H9 (cell line): ENCODE measurements around the gene BANP. TPM values are rescaled to one million over a fixed set of nuclear protein-coding genes. Genes with fewer than 3 reads are reported as not detected.

Experiments used
- DNase-seq: peaks from one replicate; pipeline ENCODE4 v3.0.0-alpha.2; 2017
- H2AFZ ChIP-seq: one replicate; pipeline ENCODE4 v1.6.1; 2013; ENCODE audit warnings: mild to moderate bottlenecking, low read length, control low read depth, moderate library complexity
- H2AK5ac ChIP-seq: 2 replicates; pipeline ENCODE4 v1.6.1; 2013; ENCODE audit warnings: low read length, control low read depth, mixed read lengths; ENCODE audit not compliant: insufficient read length
- H2BK120ac ChIP-seq: one replicate; pipeline ENCODE4 v1.6.1; 2013; ENCODE audit warnings: low read depth, mild to moderate bottlenecking, low read length, control low read depth, inconsistent platforms; ENCODE audit not compliant: poor library complexity, severe bottlenecking
- H2BK12ac ChIP-seq: 2 replicates; pipeline ENCODE4 v1.6.1; 2013; ENCODE audit warnings: low read length, control low read depth, mixed read lengths, low read depth; ENCODE audit not compliant: insufficient read length
- H2BK15ac ChIP-seq: 2 replicates; pipeline ENCODE4 v1.6.1; 2013; ENCODE audit warnings: low read depth, low read length, control low read depth
- H2BK20ac ChIP-seq: one replicate; pipeline ENCODE4 v1.6.1; 2013; ENCODE audit warnings: low read depth, mild to moderate bottlenecking, low read length, control low read depth, inconsistent platforms; ENCODE audit not compliant: poor library complexity, severe bottlenecking
- H2BK5ac ChIP-seq: 2 replicates; pipeline ENCODE4 v1.6.1; 2013; ENCODE audit warnings: low read length, control low read depth, mixed read lengths; ENCODE audit not compliant: insufficient read length
- H3K14ac ChIP-seq: 2 replicates; pipeline ENCODE4 v1.6.1; 2013; ENCODE audit warnings: low read length, control low read depth; ENCODE audit not compliant: insufficient read depth
- H3K18ac ChIP-seq: 2 replicates; pipeline ENCODE4 v1.6.1; 2013; ENCODE audit warnings: low read depth, mild to moderate bottlenecking, mixed read lengths, low read length, control low read depth; ENCODE audit not compliant: insufficient read length
- H3K23ac ChIP-seq: 2 replicates; pipeline ENCODE4 v1.6.1; 2013; ENCODE audit warnings: low read length, control low read depth, mixed read lengths, low read depth; ENCODE audit not compliant: insufficient read length
- H3K23me2 ChIP-seq: 2 replicates; pipeline ENCODE4 v1.6.1; 2013; ENCODE audit warnings: low read depth, mild to moderate bottlenecking, mixed read lengths, low read length, control low read depth; ENCODE audit not compliant: insufficient read length, poor library complexity, severe bottlenecking
- H3K27ac ChIP-seq: 2 replicates; pipeline ENCODE4 v1.5.1; 2013; ENCODE audit warnings: low read length, control low read depth, mixed read lengths, low read depth; ENCODE audit not compliant: insufficient read length
- H3K27me3 ChIP-seq: 2 replicates; pipeline ENCODE4 v1.6.1; 2013; ENCODE audit warnings: low read length, control low read depth, inconsistent platforms; ENCODE audit not compliant: insufficient read depth
- H3K4ac ChIP-seq: 2 replicates; pipeline ENCODE4 v1.6.1; 2013; ENCODE audit warnings: low read depth, mild to moderate bottlenecking, control low read depth, inconsistent platforms, low read length, moderate library complexity
- H3K4me1 ChIP-seq: 2 replicates; pipeline ENCODE4 v1.6.1; 2013; ENCODE audit warnings: low read length, control low read depth, inconsistent platforms; ENCODE audit not compliant: insufficient read depth
- H3K4me2 ChIP-seq: 2 replicates; pipeline ENCODE4 v1.6.1; 2013; ENCODE audit warnings: low read length, control low read depth, mixed read lengths; ENCODE audit not compliant: insufficient read length, insufficient read depth
- H3K56ac ChIP-seq: 2 replicates; pipeline ENCODE4 v1.6.1; 2013; ENCODE audit warnings: low read depth, mild to moderate bottlenecking, mixed read lengths, low read length, control low read depth; ENCODE audit not compliant: insufficient read length
- H3K79me1 ChIP-seq: 2 replicates; pipeline ENCODE4 v1.6.1; 2013; ENCODE audit warnings: low read depth, mild to moderate bottlenecking, moderate library complexity, low read length, control low read depth, inconsistent platforms; ENCODE audit not compliant: insufficient read depth, poor library complexity, severe bottlenecking
- H3K79me2 ChIP-seq: 2 replicates; pipeline ENCODE4 v1.6.1; 2013; ENCODE audit warnings: low read length, control low read depth, inconsistent platforms; ENCODE audit not compliant: insufficient read depth
- H3K9ac ChIP-seq: 2 replicates; pipeline ENCODE4 v1.6.1; 2013; ENCODE audit warnings: low read length, control low read depth, mixed read lengths; ENCODE audit not compliant: insufficient read length; ENCODE audit errors: extremely low read depth
- H3K9me3 ChIP-seq: one replicate; pipeline ENCODE4 v1.6.1; 2013; ENCODE audit warnings: low read depth, low read length, inconsistent platforms; ENCODE audit not compliant: control insufficient read depth
- H3T11ph ChIP-seq: one replicate; pipeline ENCODE4 v1.6.1; 2013; ENCODE audit warnings: mild to moderate bottlenecking, low read length, control low read depth, inconsistent platforms
- H4K20me1 ChIP-seq: one replicate; pipeline ENCODE4 v1.6.1; 2013; ENCODE audit not compliant: control insufficient read depth, insufficient read length, insufficient read depth
- H4K5ac ChIP-seq: 2 replicates; pipeline ENCODE4 v1.6.1; 2013; ENCODE audit warnings: low read depth, mild to moderate bottlenecking, mixed read lengths, low read length, control low read depth; ENCODE audit not compliant: insufficient read length
- H4K8ac ChIP-seq: replicated peaks from 2 replicates; pipeline ENCODE4 v1.6.1; 2013; ENCODE audit warnings: low read length, control low read depth, mixed read lengths, low read depth; ENCODE audit not compliant: insufficient read length
- H4K91ac ChIP-seq: 2 replicates; pipeline ENCODE4 v1.6.1; 2013; ENCODE audit warnings: low read depth, mild to moderate bottlenecking, moderate library complexity, mixed read lengths, low read length, control low read depth; ENCODE audit not compliant: insufficient read length
- H3K27ac Mint-ChIP-seq, 3 experiments: 2 replicates in 2 of 3; 3 replicates in 1 of 3; pipeline ENCODE4 v1.8.0; 2020 to 2021; ENCODE audit warnings: mixed read lengths in 3 of 3, mild to moderate bottlenecking in 1 of 3, moderate library complexity in 1 of 3
- H3K27me3 Mint-ChIP-seq: 2 replicates; pipeline ENCODE4 v1.8.0; 2021; ENCODE audit warnings: low read depth, mild to moderate bottlenecking, moderate library complexity, mixed read lengths
- H3K36me3 Mint-ChIP-seq, 3 experiments: 2 replicates in 2 of 3; 3 replicates in 1 of 3; pipeline ENCODE4 v1.8.0; 2020 to 2021; ENCODE audit warnings: low read depth in 3 of 3, mixed read lengths in 3 of 3; ENCODE audit not compliant: insufficient read depth in 1 of 3
- H3K4me1 Mint-ChIP-seq, 2 experiments: 2 replicates each; pipeline ENCODE4 v1.8.0; 2020; ENCODE audit warnings: mixed read lengths in 2 of 2
- H3K4me3 Mint-ChIP-seq, 2 experiments: 2 replicates in 1 of 2; 3 replicates in 1 of 2; pipeline ENCODE4 v1.8.0; 2020 to 2021; ENCODE audit warnings: mild to moderate bottlenecking in 2 of 2, mixed read lengths in 2 of 2, moderate library complexity in 1 of 2
- H3K9me3 Mint-ChIP-seq, 2 experiments: 2 replicates in 1 of 2; 3 replicates in 1 of 2; pipeline ENCODE4 v1.8.0; 2020; ENCODE audit warnings: mild to moderate bottlenecking in 2 of 2, mixed read lengths in 2 of 2, moderate library complexity in 1 of 2
- WGBS: extraction: QIAGEN DNeasy Blood & Tissue Kit; methylation state at CpG from one replicate; pipeline ENCODE4 v1.1.7; 2013; ENCODE audit warnings: missing lambda C conversion rate, low lambda C conversion rate, mixed read lengths; ENCODE audit not compliant: insufficient read length; ENCODE audit errors: extremely low coverage; 5-methylcytosine and 5-hydroxymethylcytosine counted together
- total RNA-seq: library from RNA; stranded (reverse); gene quantifications from 2 replicates; pipeline ENCODE4 v1.2.1, GENCODE V29; 2021
- TF ChIP-seq, protein P1 (sequence below): fragments of 200-600 bp; sonication (generic); conservative IDR thresholded peaks from 3 replicates; pipeline ENCODE4 v1.8.0; 2021; ENCODE audit warnings: antibody characterized with exemption, mild to moderate bottlenecking

BANP gene
- total RNA-seq, 1 experiment from 2014 or later = 24.9 TPM

- Histone ChIP-seq H2AFZ (no peak overlapping the region), H4K91ac (no peak overlapping the region), H3K27ac (no peak overlapping the region), H2BK5ac (no peak overlapping the region), H3K23ac (no peak overlapping the region), H3K4ac (no peak overlapping the region), H4K20me1 (no peaks in the 10 kb centered on the region), H3K79me1 (no peaks in the 10 kb centered on the region), H2BK20ac (no peak overlapping the region), H3K4me1 (0 out of 2 replicates have a peak, but pooled peaks cover 2% of the 10 kb centered on the region), H3K79me2 (peaks cover 6% of the 10 kb centered on the region; the same call in 1 of the 2 replicates), H3K56ac (no peak overlapping the region), H3K9ac (no peak overlapping the region), H3K14ac (no peak overlapping the region), H4K5ac (no peak overlapping the region), H2AK5ac (no peak overlapping the region), H3K4me2 (no peak overlapping the region), H3K23me2 (no peaks in the 10 kb centered on the region), H2BK12ac (no peak overlapping the region), H4K8ac (no peak overlapping the region), H3T11ph (no peak overlapping the region), H3K18ac (no peak overlapping the region), H3K27me3 (no peaks in the 10 kb centered on the region), H2BK120ac (no peak overlapping the region), H3K9me3 (peaks cover under 1% of the 10 kb centered on the region), H2BK15ac (no peak overlapping the region)
- peak overlapping the region in 1 of 3 experiments; percentile 65; a peak in 1 of 7 replicates for H3K27ac Mint-ChIP-seq
- no peaks in the 10 kb centered on the region for H3K27me3 Mint-ChIP-seq
- H3K4me1 Mint-ChIP-seq = peaks cover 5 to 12% of the 10 kb centered on the region in 2 experiments; a peak in 2 of 4 replicates
- DNase-seq = no peak
- no CpG with 5 or more reads among the region's 4 CpGs for WGBS
- TF ChIP-seq, protein P1, sequence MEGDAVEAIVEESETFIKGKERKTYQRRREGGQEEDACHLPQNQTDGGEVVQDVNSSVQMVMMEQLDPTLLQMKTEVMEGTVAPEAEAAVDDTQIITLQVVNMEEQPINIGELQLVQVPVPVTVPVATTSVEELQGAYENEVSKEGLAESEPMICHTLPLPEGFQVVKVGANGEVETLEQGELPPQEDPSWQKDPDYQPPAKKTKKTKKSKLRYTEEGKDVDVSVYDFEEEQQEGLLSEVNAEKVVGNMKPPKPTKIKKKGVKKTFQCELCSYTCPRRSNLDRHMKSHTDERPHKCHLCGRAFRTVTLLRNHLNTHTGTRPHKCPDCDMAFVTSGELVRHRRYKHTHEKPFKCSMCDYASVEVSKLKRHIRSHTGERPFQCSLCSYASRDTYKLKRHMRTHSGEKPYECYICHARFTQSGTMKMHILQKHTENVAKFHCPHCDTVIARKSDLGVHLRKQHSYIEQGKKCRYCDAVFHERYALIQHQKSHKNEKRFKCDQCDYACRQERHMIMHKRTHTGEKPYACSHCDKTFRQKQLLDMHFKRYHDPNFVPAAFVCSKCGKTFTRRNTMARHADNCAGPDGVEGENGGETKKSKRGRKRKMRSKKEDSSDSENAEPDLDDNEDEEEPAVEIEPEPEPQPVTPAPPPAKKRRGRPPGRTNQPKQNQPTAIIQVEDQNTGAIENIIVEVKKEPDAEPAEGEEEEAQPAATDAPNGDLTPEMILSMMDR = no peak
- H3K4me3 Mint-ChIP-seq = no peak overlapping the region
- peaks cover 4 to 8% of the 10 kb centered on the region in 2 experiments; a peak in 3 of 5 replicates for H3K9me3 Mint-ChIP-seq
- peaks cover 39 to 46% (median 42%) of the 10 kb centered on the region in 3 experiments for H3K36me3 Mint-ChIP-seq
Observed at GRCh38 chr16:88002749-88003148, 51.5 kb downstream of the BANP start.
